Ovary (tissue), 3 donors: ENCODE results near the gene ACYP2.

ENCODE experiments used
- CTCF ChIP-seq, 3 donors: fragments of 450-650 bp in 2 of 3; fragments of 200-600 bp in 1 of 3; IDR thresholded peaks; one replicate each; pipeline versions ENCODE4 v1.5.1 to v1.8.0; 2016 to 2022; ENCODE audit warnings: antibody characterized with exemption in 3 of 3, mild to moderate bottlenecking in 1 of 3
- EP300 ChIP-seq: sonication (generic); formaldehyde crosslinking; IDR thresholded peaks from one replicate; pipeline ENCODE4 v1.6.1; 2017; ENCODE audit warnings: antibody characterized with exemption
- POLR2A ChIP-seq: fragments of 450-650 bp; IDR thresholded peaks from one replicate; pipeline ENCODE4 v1.6.1; 2017; ENCODE audit warnings: antibody characterized with exemption, mild to moderate bottlenecking, moderate library complexity
- donor health status: DM: no; HTN: no; CAD: no.

GRCh38 chr2:54254180-54254579 lies 138.8 kb downstream of the ACYP2 start:
- TF ChIP-seq CTCF (IDR thresholded peaks at IDR 0.05), result no peak
- TF ChIP-seq POLR2A, result no peak
- TF ChIP-seq EP300, result no peak
